Measurements from ENCODE around the gene ARHGAP25. TPM values are rescaled to one million over a fixed set of nuclear protein-coding genes. Genes with fewer than 3 reads are reported as not detected.

Gene ARHGAP25
- total and polyA plus RNA-seq, 2 experiments from 2014 or later, result 1.9 to 2.0 TPM

GRCh38 chr2:68784915-68785314 is 50.3 kb downstream of the ARHGAP25 start:
- ATAC-seq, result no peak
- Histone ChIP-seq H3K27ac (ENCODE audit: low read depth) (no peak overlapping the region), H3K79me2 (replicated peaks; ENCODE audit: insufficient read depth) (no peaks in the 10 kb centered on the region), H3K36me3 (ENCODE audit: insufficient read depth) (no peaks in the 10 kb centered on the region), H3K4me3 (no peak overlapping the region), H3K9me2 (ENCODE audit: insufficient read depth) (0 out of 2 replicates have a peak, but pooled peaks cover 6% of the 10 kb centered on the region), H3K27me3 (ENCODE audit: insufficient read depth) (no peaks in the 10 kb centered on the region), H3F3A (replicated peaks; ENCODE audit: low read depth) (no peaks in the 10 kb centered on the region), H3K4me1 (ENCODE audit: insufficient read depth) (no peaks in the 10 kb centered on the region), H2AFZ (no peak overlapping the region), H4K20me1 (replicated peaks; ENCODE audit: insufficient read depth) (no peaks in the 10 kb centered on the region), H3K4me2 (no peak overlapping the region)
- no peak for DNase-seq (ENCODE audit: low spot score)
- H3K27ac Mint-ChIP-seq, result no peak overlapping the region
- no peak for TF ChIP-seq NANOG (IDR thresholded peaks at IDR 0.05; ENCODE audit: borderline replicate concordance)
- TF ChIP-seq, protein P1, sequence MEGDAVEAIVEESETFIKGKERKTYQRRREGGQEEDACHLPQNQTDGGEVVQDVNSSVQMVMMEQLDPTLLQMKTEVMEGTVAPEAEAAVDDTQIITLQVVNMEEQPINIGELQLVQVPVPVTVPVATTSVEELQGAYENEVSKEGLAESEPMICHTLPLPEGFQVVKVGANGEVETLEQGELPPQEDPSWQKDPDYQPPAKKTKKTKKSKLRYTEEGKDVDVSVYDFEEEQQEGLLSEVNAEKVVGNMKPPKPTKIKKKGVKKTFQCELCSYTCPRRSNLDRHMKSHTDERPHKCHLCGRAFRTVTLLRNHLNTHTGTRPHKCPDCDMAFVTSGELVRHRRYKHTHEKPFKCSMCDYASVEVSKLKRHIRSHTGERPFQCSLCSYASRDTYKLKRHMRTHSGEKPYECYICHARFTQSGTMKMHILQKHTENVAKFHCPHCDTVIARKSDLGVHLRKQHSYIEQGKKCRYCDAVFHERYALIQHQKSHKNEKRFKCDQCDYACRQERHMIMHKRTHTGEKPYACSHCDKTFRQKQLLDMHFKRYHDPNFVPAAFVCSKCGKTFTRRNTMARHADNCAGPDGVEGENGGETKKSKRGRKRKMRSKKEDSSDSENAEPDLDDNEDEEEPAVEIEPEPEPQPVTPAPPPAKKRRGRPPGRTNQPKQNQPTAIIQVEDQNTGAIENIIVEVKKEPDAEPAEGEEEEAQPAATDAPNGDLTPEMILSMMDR (conservative IDR thresholded peaks at IDR 0.05; ENCODE audit: low read depth in 2 of 2), result no peak
- TF ChIP-seq ETS1 (IDR thresholded peaks at IDR 0.05), result no peak
- TF ChIP-seq ZNF114 (CRISPR knock-in tag; IDR thresholded peaks at IDR 0.05), result no peak
- no peak for TF ChIP-seq EZH2 (IDR thresholded peaks at IDR 0.05; ENCODE audit: low read depth, unreplicated experiment)
- TF ChIP-seq, protein P2, sequence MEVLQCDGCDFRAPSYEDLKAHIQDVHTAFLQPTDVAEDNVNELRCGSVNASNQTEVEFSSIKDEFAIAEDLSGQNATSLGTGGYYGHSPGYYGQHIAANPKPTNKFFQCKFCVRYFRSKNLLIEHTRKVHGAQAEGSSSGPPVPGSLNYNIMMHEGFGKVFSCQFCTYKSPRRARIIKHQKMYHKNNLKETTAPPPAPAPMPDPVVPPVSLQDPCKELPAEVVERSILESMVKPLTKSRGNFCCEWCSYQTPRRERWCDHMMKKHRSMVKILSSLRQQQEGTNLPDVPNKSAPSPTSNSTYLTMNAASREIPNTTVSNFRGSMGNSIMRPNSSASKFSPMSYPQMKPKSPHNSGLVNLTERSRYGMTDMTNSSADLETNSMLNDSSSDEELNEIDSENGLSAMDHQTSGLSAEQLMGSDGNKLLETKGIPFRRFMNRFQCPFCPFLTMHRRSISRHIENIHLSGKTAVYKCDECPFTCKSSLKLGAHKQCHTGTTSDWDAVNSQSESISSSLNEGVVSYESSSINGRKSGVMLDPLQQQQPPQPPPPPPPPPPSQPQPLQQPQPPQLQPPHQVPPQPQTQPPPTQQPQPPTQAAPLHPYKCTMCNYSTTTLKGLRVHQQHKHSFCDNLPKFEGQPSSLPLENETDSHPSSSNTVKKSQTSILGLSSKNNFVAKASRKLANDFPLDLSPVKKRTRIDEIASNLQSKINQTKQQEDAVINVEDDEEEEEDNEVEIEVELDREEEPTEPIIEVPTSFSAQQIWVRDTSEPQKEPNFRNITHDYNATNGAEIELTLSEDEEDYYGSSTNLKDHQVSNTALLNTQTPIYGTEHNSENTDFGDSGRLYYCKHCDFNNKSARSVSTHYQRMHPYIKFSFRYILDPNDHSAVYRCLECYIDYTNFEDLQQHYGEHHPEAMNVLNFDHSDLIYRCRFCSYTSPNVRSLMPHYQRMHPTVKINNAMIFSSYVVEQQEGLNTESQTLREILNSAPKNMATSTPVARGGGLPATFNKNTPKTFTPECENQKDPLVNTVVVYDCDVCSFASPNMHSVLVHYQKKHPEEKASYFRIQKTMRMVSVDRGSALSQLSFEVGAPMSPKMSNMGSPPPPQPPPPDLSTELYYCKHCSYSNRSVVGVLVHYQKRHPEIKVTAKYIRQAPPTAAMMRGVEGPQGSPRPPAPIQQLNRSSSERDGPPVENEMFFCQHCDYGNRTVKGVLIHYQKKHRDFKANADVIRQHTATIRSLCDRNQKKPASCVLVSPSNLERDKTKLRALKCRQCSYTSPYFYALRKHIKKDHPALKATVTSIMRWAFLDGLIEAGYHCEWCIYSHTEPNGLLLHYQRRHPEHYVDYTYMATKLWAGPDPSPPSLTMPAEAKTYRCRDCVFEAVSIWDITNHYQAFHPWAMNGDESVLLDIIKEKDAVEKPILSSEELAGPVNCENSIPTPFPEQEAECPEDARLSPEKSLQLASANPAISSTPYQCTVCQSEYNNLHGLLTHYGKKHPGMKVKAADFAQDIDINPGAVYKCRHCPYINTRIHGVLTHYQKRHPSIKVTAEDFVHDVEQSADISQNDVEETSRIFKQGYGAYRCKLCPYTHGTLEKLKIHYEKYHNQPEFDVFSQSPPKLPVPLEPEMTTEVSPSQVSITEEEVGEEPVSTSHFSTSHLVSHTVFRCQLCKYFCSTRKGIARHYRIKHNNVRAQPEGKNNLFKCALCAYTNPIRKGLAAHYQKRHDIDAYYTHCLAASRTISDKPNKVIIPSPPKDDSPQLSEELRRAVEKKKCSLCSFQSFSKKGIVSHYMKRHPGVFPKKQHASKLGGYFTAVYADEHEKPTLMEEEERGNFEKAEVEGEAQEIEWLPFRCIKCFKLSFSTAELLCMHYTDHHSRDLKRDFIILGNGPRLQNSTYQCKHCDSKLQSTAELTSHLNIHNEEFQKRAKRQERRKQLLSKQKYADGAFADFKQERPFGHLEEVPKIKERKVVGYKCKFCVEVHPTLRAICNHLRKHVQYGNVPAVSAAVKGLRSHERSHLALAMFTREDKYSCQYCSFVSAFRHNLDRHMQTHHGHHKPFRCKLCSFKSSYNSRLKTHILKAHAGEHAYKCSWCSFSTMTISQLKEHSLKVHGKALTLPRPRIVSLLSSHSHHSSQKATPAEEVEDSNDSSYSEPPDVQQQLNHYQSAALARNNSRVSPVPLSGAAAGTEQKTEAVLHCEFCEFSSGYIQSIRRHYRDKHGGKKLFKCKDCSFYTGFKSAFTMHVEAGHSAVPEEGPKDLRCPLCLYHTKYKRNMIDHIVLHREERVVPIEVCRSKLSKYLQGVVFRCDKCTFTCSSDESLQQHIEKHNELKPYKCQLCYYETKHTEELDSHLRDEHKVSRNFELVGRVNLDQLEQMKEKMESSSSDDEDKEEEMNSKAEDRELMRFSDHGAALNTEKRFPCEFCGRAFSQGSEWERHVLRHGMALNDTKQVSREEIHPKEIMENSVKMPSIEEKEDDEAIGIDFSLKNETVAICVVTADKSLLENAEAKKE (CRISPR knock-in tag; IDR thresholded peaks at IDR 0.05), result no peak
- no peak for TF ChIP-seq JUNB (IDR thresholded peaks at IDR 0.05; ENCODE audit: unreplicated experiment)
- no peak for TF ChIP-seq ZNF331 (CRISPR knock-in tag; IDR thresholded peaks at IDR 0.05; ENCODE audit: low read depth)
- no peak for TF ChIP-seq STAT1 (IDR thresholded peaks at IDR 0.05; ENCODE audit: unreplicated experiment)
- TF ChIP-seq EZH2phosphoT487 (IDR thresholded peaks at IDR 0.05; ENCODE audit: unreplicated experiment), result no peak
- no peak for TF ChIP-seq REST (IDR thresholded peaks at IDR 0.05; ENCODE audit: unreplicated experiment)
- H3K4me3 Mint-ChIP-seq, result no peak overlapping the region
- H3K36me3 Mint-ChIP-seq (ENCODE audit: low read depth), result no peaks in the 10 kb centered on the region
- no peaks in the 10 kb centered on the region for H3K4me1 Mint-ChIP-seq
- H3K27me3 Mint-ChIP-seq (ENCODE audit: insufficient read depth, low read depth, poor library complexity), result no peaks in the 10 kb centered on the region
- no peaks in the 10 kb centered on the region for H3K9me3 Mint-ChIP-seq
